Keratinocyte (primary cell): Measurements from ENCODE around the gene LYPD6B. TPM values are rescaled to one million over a fixed set of nuclear protein-coding genes. Genes with fewer than 3 reads are reported as not detected.

Source experiments
- DNase-seq: peaks from one replicate; pipeline ENCODE4 v3.0.0-alpha.2; 2011; ENCODE audit warnings: low read depth, missing footprints, low spot score
- FAIRE-seq: peaks from 2 replicates; lab custom pipeline; 2011; peaks lifted over from hg19 to GRCh38; lab: Jason Lieb, UNC
- H2AFZ ChIP-seq: 2 replicates; pipeline ENCODE4 v1.6.0; 2012; ENCODE audit warnings: low read length, control low read depth, inconsistent platforms; ENCODE audit not compliant: control insufficient read depth
- H3K27ac ChIP-seq: 2 replicates; pipeline ENCODE4 v1.5.1; 2011; ENCODE audit warnings: low read length; ENCODE audit not compliant: control insufficient read depth, insufficient read depth
- H3K27me3 ChIP-seq: 3 replicates; pipeline ENCODE4 v1.6.0; 2011; ENCODE audit warnings: low read length; ENCODE audit not compliant: control insufficient read depth, insufficient read depth; ENCODE audit errors: extremely low read depth
- H3K36me3 ChIP-seq, 2 experiments: 2 replicates in 1 of 2; 3 replicates in 1 of 2; pipeline ENCODE4 v1.5.1; 2011; ENCODE audit warnings: low read length in 2 of 2, mild to moderate bottlenecking in 1 of 2; ENCODE audit not compliant: control insufficient read depth in 2 of 2, insufficient read depth in 2 of 2; ENCODE audit errors: extremely low read depth in 1 of 2
- H3K4me1 ChIP-seq: 3 replicates; pipeline ENCODE4 v1.5.1; 2011; ENCODE audit warnings: low read length; ENCODE audit not compliant: control insufficient read depth, insufficient read depth; ENCODE audit errors: extremely low read depth
- H3K4me2 ChIP-seq: 3 replicates; pipeline ENCODE4 v1.6.0; 2011; ENCODE audit warnings: low read depth, low read length; ENCODE audit not compliant: control insufficient read depth, insufficient read depth; ENCODE audit errors: extremely low read depth
- H3K4me3 ChIP-seq, 3 experiments: fragments of 200-600 bp in 1 of 3; sonication (generic) in 1 of 3; 2 replicates in 2 of 3; 3 replicates in 1 of 3; pipeline ENCODE4 v1.5.1; 2011 to 2016; ENCODE audit warnings: low read length in 3 of 3, mild to moderate bottlenecking in 3 of 3, control low read depth in 2 of 3, inconsistent platforms in 1 of 3, low read depth in 1 of 3, mixed read lengths in 1 of 3, mixed run types in 1 of 3, moderate library complexity in 1 of 3; ENCODE audit not compliant: control insufficient read depth in 2 of 3, insufficient read depth in 2 of 3; ENCODE audit errors: extremely low read depth in 1 of 3
- H3K79me2 ChIP-seq: 2 replicates; pipeline ENCODE4 v1.6.0; 2012; ENCODE audit warnings: low read length; ENCODE audit not compliant: control insufficient read depth, insufficient read depth
- H3K9ac ChIP-seq: 3 replicates; pipeline ENCODE4 v1.6.0; 2011; ENCODE audit warnings: low read length; ENCODE audit not compliant: control insufficient read depth, insufficient read depth; ENCODE audit errors: extremely low read depth
- H3K9me1 ChIP-seq: 3 replicates; pipeline ENCODE4 v1.6.0; 2011; ENCODE audit warnings: low read length; ENCODE audit not compliant: control insufficient read depth, insufficient read depth; ENCODE audit errors: extremely low read depth
- H3K9me3 ChIP-seq: 2 replicates; pipeline ENCODE4 v1.5.1; 2012; ENCODE audit warnings: low read depth, low read length; ENCODE audit not compliant: control insufficient read depth
- H4K20me1 ChIP-seq: 3 replicates; pipeline ENCODE4 v1.6.0; 2011; ENCODE audit warnings: low read length; ENCODE audit not compliant: control insufficient read depth, insufficient read depth; ENCODE audit errors: extremely low read depth
- CTCF ChIP-seq, 3 experiments: IDR thresholded peaks in 1 of 3; conservative IDR thresholded peaks in 1 of 3; optimal IDR thresholded peaks in 1 of 3; 2 replicates in 2 of 3; 3 replicates in 1 of 3; pipeline versions ENCODE3 to v1.5.1; 2011; ENCODE audit warnings: low read length in 3 of 3, mild to moderate bottlenecking in 3 of 3, moderate library complexity in 2 of 3, control low read depth in 1 of 3, inconsistent platforms in 1 of 3; ENCODE audit not compliant: insufficient read depth in 2 of 3; ENCODE audit errors: extremely low read depth in 1 of 3
- EZH2 ChIP-seq: IDR thresholded peaks from one replicate; pipeline ENCODE4 v1.6.1; 2012; ENCODE audit warnings: inconsistent platforms, mild to moderate bottlenecking, low read length, moderate library complexity
- dilution Hi-C: fragments of 300-500 bp; cut with MboI; formaldehyde crosslinking; loops from one replicate; pipeline ENCODE4 v1.7.0; 2020; ENCODE audit warnings: low sequenced_read_pairs; ENCODE audit not compliant: extremely low pct_ligation_motif_present
- polyA plus RNA-seq, 5 experiments: library from polyadenylated mRNA; depleted of rRNA in 3 of 5; stranded (reverse) in 3 of 5; stranded (forward) in 1 of 5; unstranded in 1 of 5; fragments of >200 nt; gene quantifications; 1 replicate in 1 of 5; 2 replicates in 3 of 5; 3 replicates in 1 of 5; pipeline versions ENCODE4 v1.2.1 to v1.2.3, GENCODE V29; 2011 to 2012; ENCODE audit warnings: missing spikeins in 2 of 5, low read depth in 1 of 5, low replicate concordance in 1 of 5

Gene LYPD6B
- polyA plus RNA-seq, 1 donor (not counting 4 experiments of a cell fraction or from before 2014, with no cell fraction given), result 24.7 TPM

- Histone ChIP-seq H3K9ac (no peak overlapping the region), H3K27ac (no peak overlapping the region), H4K20me1 (no peaks in the 10 kb centered on the region), H3K4me1 (no peaks in the 10 kb centered on the region), H3K4me2 (no peak overlapping the region), H2AFZ (no peak overlapping the region), H3K79me2 (no peaks in the 10 kb centered on the region), H3K9me3 (no peaks in the 10 kb centered on the region), H3K4me3 (no peak overlapping the region), H3K9me1 (no peaks in the 10 kb centered on the region), H3K36me3 (peaks cover 0 to 2% of the 10 kb centered on the region in 2 experiments), H3K27me3 (no peaks in the 10 kb centered on the region)
- no peak for DNase-seq
- FAIRE-seq, result peak; percentile 44
- no peak for TF ChIP-seq CTCF (optimal IDR thresholded peaks at IDR 0.05 in 1 of 3, IDR thresholded peaks at IDR 0.05 in 1 of 3, conservative IDR thresholded peaks at IDR 0.05 in 1 of 3; ENCODE audit: extremely low read depth in 1 of 3, insufficient read depth in 2 of 3, low read length in 3 of 3)
- no peak for TF ChIP-seq EZH2
- dilution Hi-C loops, result no loop called here
Measured at GRCh38 chr2:149094217-149095015, 55.9 kb downstream of the LYPD6B start.

- no peak for FAIRE-seq
Measured at GRCh38 chr2:149098701-149099100, 60.2 kb downstream of the LYPD6B start.

More at GRCh38 chr2:149098701-149099100, 60.2 kb downstream of the LYPD6B start:
- H3K9ac ChIP-seq, result no peak overlapping the region
- no peaks in the 10 kb centered on the region for H4K20me1 ChIP-seq
- H3K4me3 ChIP-seq, result no peak overlapping the region
- no peaks in the 10 kb centered on the region for H3K9me3 ChIP-seq
- dilution Hi-C loops, result no loop called here
- H3K36me3 ChIP-seq, result peaks cover 0 to 2% of the 10 kb centered on the region in 2 experiments
- no peaks in the 10 kb centered on the region for H3K27me3 ChIP-seq
- H2AFZ ChIP-seq, result no peak overlapping the region
- H3K9me1 ChIP-seq, result no peaks in the 10 kb centered on the region
- no peak for TF ChIP-seq EZH2
- no peak for TF ChIP-seq CTCF (optimal IDR thresholded peaks at IDR 0.05 in 1 of 3, IDR thresholded peaks at IDR 0.05 in 1 of 3, conservative IDR thresholded peaks at IDR 0.05 in 1 of 3; ENCODE audit: extremely low read depth in 1 of 3, insufficient read depth in 2 of 3, low read length in 3 of 3)
- no peaks in the 10 kb centered on the region for H3K79me2 ChIP-seq
- no peak overlapping the region for H3K4me2 ChIP-seq
- no peak for DNase-seq
- peaks cover 17% of the 10 kb centered on the region for H3K4me1 ChIP-seq
- H3K27ac ChIP-seq, result no peak overlapping the region
